ENCODE measurements around the gene RIT2.

DNA sequence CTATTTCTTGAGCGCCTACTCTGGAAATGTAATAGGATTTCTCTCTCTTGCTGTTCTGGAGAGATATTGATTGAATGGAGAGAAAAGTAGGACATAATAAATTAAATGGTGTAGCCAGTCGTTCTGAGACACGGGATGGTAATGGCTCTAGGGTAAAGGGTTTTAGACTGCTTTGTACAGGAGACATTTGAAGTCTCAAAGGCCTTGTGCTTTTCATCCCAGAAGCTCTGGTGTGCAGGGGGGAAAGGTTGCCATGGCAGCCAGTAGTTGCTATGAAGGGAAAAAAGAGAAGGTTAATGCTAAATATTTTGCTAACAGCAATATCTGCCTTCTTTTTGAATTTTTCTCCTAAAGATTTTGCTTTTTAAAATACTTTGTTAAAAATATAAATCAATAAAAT lies 359.3 kb downstream of the RIT2 start:
- TF ChIP-seq, protein P1, sequence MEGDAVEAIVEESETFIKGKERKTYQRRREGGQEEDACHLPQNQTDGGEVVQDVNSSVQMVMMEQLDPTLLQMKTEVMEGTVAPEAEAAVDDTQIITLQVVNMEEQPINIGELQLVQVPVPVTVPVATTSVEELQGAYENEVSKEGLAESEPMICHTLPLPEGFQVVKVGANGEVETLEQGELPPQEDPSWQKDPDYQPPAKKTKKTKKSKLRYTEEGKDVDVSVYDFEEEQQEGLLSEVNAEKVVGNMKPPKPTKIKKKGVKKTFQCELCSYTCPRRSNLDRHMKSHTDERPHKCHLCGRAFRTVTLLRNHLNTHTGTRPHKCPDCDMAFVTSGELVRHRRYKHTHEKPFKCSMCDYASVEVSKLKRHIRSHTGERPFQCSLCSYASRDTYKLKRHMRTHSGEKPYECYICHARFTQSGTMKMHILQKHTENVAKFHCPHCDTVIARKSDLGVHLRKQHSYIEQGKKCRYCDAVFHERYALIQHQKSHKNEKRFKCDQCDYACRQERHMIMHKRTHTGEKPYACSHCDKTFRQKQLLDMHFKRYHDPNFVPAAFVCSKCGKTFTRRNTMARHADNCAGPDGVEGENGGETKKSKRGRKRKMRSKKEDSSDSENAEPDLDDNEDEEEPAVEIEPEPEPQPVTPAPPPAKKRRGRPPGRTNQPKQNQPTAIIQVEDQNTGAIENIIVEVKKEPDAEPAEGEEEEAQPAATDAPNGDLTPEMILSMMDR (IDR thresholded peaks at IDR 0.05; ENCODE audit: low read length), result no peak
- TF ChIP-seq EZH2phosphoT487 (IDR thresholded peaks at IDR 0.05; ENCODE audit: low read length), result no peak
- TF ChIP-seq EZH2 (optimal IDR thresholded peaks at IDR 0.05; ENCODE audit: low read depth, low read length), result no peak
